HCEC 1CT (cell line): ENCODE results near the gene KANSL1.
A peak's percentile ranks its signal among the peaks of the same experiment; 100 is the strongest.

Source experiments
- DNase-seq: peaks from one replicate; pipeline ENCODE4 v3.0.0-alpha.2; 2017

Gene KANSL1

GRCh38 chr17:46063241-46063640 is 130.0 kb downstream of the KANSL1 start:
- DNase-seq: peak; percentile 80

- peak; percentile 35 for DNase-seq
These were observed 131.8 kb downstream of the KANSL1 start for GRCh38 chr17:46061435-46061834.

- DNase-seq: no peak
These were observed 132.8 kb downstream of the KANSL1 start for GRCh38 chr17:46060461-46060860.

- DNase-seq: no peak
These were observed 133.7 kb downstream of the KANSL1 start for GRCh38 chr17:46059486-46059885.

- no peak for DNase-seq
These were observed 135.9 kb downstream of the KANSL1 start for GRCh38 chr17:46057366-46057765.

- DNase-seq: peak; percentile 70
These were observed 136.4 kb downstream of the KANSL1 start for GRCh38 chr17:46056800-46057304.

GRCh38 chr17:46053911-46054534 is 139.2 kb downstream of the KANSL1 start:
- peak; percentile 42 for DNase-seq

GRCh38 chr17:46049656-46050055 is 143.6 kb downstream of the KANSL1 start:
- DNase-seq: no peak

- no peak for DNase-seq
These were observed 145.4 kb downstream of the KANSL1 start for GRCh38 chr17:46047856-46048255.

- DNase-seq: no peak
These were observed 145.8 kb downstream of the KANSL1 start for GRCh38 chr17:46047398-46047797.

- no peak for DNase-seq
These were observed 146.3 kb downstream of the KANSL1 start for GRCh38 chr17:46046957-46047356.

- DNase-seq: no peak
These were observed 147.6 kb downstream of the KANSL1 start for GRCh38 chr17:46045639-46046038.

GRCh38 chr17:46044989-46045388 is 148.2 kb downstream of the KANSL1 start:
- no peak for DNase-seq

GRCh38 chr17:46044286-46044928 is 148.8 kb downstream of the KANSL1 start:
- peak; percentile 88 for DNase-seq

GRCh38 chr17:46043606-46044005 is 149.6 kb downstream of the KANSL1 start:
- DNase-seq: no peak

GRCh38 chr17:46042925-46043324 is 150.3 kb downstream of the KANSL1 start:
- DNase-seq: no peak

GRCh38 chr17:46042246-46042645 is 151.0 kb downstream of the KANSL1 start:
- DNase-seq: no peak

- no peak for DNase-seq
These were observed 153.5 kb downstream of the KANSL1 start for GRCh38 chr17:46039592-46040186.

- DNase-seq: no peak
These were observed 154.3 kb downstream of the KANSL1 start for GRCh38 chr17:46038937-46039336.

GRCh38 chr17:46038414-46038813 is 154.8 kb downstream of the KANSL1 start:
- DNase-seq: no peak

- no peak for DNase-seq
These were observed 155.4 kb downstream of the KANSL1 start for GRCh38 chr17:46037722-46038255.

- DNase-seq: no peak
These were observed 156.7 kb downstream of the KANSL1 start for GRCh38 chr17:46036491-46036890.

- no peak for DNase-seq
These were observed 158.0 kb downstream of the KANSL1 start for GRCh38 chr17:46035112-46035818.
